ENCODE measurements around the gene NEFH.
"Not testable (repeated sequence)": the region's sequence is repeated elsewhere in the genome, so short reads cannot be mapped to it uniquely, and the experiment has no call there.

NEFH gene, protein sequence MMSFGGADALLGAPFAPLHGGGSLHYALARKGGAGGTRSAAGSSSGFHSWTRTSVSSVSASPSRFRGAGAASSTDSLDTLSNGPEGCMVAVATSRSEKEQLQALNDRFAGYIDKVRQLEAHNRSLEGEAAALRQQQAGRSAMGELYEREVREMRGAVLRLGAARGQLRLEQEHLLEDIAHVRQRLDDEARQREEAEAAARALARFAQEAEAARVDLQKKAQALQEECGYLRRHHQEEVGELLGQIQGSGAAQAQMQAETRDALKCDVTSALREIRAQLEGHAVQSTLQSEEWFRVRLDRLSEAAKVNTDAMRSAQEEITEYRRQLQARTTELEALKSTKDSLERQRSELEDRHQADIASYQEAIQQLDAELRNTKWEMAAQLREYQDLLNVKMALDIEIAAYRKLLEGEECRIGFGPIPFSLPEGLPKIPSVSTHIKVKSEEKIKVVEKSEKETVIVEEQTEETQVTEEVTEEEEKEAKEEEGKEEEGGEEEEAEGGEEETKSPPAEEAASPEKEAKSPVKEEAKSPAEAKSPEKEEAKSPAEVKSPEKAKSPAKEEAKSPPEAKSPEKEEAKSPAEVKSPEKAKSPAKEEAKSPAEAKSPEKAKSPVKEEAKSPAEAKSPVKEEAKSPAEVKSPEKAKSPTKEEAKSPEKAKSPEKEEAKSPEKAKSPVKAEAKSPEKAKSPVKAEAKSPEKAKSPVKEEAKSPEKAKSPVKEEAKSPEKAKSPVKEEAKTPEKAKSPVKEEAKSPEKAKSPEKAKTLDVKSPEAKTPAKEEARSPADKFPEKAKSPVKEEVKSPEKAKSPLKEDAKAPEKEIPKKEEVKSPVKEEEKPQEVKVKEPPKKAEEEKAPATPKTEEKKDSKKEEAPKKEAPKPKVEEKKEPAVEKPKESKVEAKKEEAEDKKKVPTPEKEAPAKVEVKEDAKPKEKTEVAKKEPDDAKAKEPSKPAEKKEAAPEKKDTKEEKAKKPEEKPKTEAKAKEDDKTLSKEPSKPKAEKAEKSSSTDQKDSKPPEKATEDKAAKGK

DNA sequence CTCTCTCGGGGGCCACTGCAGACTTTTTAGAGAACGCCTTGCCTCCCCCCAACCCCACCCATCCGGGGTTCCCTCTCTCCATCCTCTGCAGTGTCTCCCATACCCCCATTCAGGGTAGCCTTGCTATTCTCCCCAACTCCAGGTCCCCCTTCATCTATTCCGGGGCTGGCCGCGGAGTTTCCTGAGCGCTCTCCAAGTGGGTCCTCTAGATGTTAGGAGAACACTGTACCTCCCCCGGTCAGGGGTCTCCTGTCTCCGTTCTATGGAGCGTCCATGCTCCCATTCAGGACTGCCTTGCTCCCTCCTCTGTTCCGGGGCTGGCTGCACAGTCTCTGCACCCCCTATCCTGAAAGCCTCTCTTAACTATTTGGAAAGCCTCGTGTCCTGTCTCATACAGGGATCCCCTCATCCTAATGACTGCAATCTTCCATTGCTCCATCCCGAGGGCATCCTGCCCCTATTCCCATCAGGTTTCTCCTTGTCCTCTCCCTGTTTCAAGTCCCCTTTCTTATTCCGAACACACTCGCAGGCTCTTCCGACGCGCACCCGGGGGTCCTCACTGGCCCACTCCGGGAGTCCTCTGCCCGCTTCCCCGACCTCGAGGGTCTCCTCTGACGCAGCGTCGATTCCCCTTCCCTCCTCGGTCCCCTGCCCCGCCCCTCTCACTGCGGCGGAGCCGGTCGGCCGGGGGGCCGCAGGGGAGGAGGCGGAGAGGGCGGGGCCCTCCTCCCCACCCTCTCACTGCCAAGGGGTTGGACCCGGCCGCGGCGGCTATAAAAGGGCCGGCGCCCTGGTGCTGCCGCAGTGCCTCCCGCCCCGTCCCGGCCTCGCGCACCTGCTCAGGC is at the start of gene NEFH:
NEFH (plus strand) TSS at position 802 of the 845 bp plus-strand sequence. CDS start 45 bp downstream, outside the sequence.
- TF ChIP-seq, protein P1, sequence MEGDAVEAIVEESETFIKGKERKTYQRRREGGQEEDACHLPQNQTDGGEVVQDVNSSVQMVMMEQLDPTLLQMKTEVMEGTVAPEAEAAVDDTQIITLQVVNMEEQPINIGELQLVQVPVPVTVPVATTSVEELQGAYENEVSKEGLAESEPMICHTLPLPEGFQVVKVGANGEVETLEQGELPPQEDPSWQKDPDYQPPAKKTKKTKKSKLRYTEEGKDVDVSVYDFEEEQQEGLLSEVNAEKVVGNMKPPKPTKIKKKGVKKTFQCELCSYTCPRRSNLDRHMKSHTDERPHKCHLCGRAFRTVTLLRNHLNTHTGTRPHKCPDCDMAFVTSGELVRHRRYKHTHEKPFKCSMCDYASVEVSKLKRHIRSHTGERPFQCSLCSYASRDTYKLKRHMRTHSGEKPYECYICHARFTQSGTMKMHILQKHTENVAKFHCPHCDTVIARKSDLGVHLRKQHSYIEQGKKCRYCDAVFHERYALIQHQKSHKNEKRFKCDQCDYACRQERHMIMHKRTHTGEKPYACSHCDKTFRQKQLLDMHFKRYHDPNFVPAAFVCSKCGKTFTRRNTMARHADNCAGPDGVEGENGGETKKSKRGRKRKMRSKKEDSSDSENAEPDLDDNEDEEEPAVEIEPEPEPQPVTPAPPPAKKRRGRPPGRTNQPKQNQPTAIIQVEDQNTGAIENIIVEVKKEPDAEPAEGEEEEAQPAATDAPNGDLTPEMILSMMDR (IDR thresholded peaks at IDR 0.05; ENCODE audit: low read length, missing control alignments), result no peak
- no peak for DNase-seq (ENCODE audit: low read depth)
- H3K4me3 ChIP-seq (replicated peaks; ENCODE audit: low read depth, low read length), result peak within 1 kb of the TSS; percentile 40

DNA sequence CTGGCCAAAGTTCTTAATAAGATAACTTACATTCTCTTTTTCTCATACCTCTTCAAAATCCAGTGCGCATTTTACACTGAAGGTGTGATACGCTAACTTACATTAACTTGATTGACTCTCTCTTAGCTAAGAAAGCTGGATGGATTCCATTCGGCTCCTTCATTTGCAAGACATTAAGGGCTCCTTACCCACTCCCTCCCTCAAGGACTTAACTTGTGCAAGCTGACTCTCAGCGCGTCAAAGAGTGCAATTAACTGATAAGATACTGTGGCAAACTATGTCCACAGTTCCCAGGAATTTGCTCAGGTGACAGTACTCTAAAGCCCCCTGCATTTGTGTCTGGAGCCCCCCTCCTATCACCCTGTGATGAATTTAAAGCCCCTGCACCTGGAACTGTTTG is 48.0 kb upstream of the NEFH start:
- TF ChIP-seq, protein P1 (IDR thresholded peaks at IDR 0.05; ENCODE audit: low read length, missing control alignments), result no peak
- H3K4me3 ChIP-seq (replicated peaks; ENCODE audit: low read depth, low read length), result no peak overlapping the region
- DNase-seq (ENCODE audit: low read depth), result no peak

DNA sequence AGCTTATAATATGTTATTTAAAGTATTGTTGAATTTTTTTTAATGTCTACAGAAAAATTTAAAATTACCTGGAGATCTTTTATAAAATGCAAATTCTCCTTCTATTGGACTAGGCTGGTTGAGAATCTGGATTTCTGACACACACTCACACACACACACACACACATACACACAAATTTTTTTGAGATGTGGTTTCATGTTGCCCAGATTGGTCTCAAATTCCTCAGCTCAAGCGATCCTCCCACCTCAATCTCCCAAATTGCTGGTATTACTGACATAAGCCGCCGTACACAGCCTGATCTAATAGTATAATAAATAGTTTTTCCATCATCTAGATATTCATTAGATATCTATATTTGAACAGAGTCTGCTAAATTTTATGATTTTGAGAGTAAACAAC is 46.2 kb upstream of the NEFH start:
- no peak for DNase-seq (ENCODE audit: low read depth)
- H3K4me3 ChIP-seq (replicated peaks; ENCODE audit: low read depth, low read length), result no peak overlapping the region
- TF ChIP-seq, protein P1 (IDR thresholded peaks at IDR 0.05; ENCODE audit: low read length, missing control alignments), result no peak

DNA sequence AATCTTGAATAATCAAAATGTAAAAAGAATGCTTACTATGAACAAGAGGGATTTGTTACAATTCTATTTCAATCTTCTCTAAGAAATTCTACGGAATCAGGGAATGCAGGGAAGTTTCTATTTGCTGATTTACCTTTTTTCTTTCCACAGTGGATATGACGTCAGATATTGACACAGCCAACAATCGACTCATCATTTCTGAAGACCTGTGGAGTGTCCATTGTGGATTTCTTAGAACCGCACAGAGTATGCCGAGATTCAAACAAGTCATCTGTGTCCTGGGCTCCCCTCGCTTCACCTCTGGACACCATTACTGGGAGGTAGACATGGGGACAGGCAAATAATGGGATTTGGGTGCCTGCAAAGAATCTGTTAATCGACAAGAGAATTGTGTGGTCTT is 45.7 kb upstream of the NEFH start:
- DNase-seq (ENCODE audit: low read depth), result no peak
- TF ChIP-seq, protein P1 (IDR thresholded peaks at IDR 0.05; ENCODE audit: low read length, missing control alignments), result no peak
- H3K4me3 ChIP-seq (replicated peaks; ENCODE audit: low read depth, low read length), result no peak overlapping the region

DNA sequence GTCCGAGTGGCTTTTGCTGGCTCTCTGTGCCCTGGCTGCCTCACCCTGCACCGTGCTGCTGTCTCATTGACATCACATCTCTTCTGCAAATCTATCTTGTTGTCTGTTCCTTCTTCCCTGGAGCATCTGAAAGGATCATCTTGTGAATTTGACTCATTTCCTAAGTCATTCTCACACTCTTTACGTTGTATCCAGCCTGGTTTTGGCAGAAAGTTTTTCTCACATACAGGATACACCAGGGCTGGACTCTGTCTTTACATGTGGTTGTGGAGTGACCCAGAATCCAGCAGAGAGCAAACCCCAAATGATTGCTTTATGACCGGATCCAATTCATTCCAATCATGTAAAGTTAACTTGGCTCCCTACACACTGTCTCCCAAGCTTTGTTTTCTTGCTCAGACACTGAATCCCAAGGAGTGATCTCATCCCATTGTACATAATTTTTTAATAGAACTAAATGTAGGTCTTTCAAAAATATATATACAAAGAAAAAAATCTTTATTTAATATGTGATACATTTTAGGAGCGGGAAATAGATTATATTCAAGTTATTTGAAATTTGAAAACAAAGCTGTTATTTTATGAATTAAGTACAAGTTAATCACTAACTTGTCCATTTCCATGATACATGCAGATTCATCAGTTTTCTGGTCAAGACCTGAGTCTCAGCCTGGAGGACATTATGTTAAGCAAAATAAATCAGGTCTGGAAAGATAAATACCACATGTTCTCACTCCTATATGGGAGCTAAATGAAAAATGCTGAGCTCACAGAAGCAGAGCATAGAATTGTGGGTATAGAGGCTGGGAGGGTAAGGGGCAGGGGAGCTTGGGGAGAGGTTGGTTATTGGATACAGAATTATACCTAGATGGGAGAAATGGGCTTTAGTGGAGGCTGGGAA is 44.5 kb upstream of the NEFH start:
- DNase-seq (ENCODE audit: low read depth), result no peak
- TF ChIP-seq, protein P1 (IDR thresholded peaks at IDR 0.05; ENCODE audit: low read length, missing control alignments), result no peak
- H3K4me3 ChIP-seq (replicated peaks; ENCODE audit: low read depth, low read length), result no peak overlapping the region

DNA sequence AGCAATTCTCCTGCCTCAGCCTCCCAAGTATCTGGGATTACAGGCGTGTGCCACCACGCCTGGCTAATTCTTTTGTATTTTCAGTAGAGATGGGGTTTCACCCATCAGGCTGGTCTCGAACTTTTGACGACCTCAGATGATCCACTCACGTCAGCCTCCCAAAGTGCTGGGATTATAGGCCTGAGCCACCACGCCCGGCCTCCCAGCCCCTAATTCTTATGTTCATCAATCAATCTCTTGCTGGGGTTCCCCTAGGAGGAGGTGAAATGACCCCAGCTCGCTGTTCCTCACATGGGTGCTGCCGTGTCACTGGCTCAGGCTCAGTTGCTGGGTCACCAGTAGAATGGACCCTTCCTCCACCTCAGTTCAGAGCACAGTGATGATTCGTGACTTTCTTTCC is 41.7 kb upstream of the NEFH start, which contains the start of gene RFPL1:
RFPL1 (plus strand) TSS at position 301 of the 400 bp plus-strand sequence.
- not testable (repeated sequence) for H3K4me3 ChIP-seq (replicated peaks; ENCODE audit: low read depth, low read length); DNase-seq (ENCODE audit: low read depth)

Measured in fibroblast of pulmonary artery (primary cell).